Liver (tissue), 3 donors: ENCODE data around the gene MT1A.
A peak's percentile ranks its signal among the peaks of the same experiment; 100 is the strongest.

Source experiments
- CTCF ChIP-seq: fragments of 150-350 bp; IDR thresholded peaks from 2 replicates; pipeline ENCODE4 v1.5.1; 2017; ENCODE audit warnings: improper control_type of control experiment, low read depth, low read length; ENCODE audit not compliant: missing input control
- GABPA ChIP-seq, 2 donors: IDR thresholded peaks in 1 of 2; conservative IDR thresholded peaks in 1 of 2; 2 replicates each; pipeline ENCODE4 v1.6.1; 2016; ENCODE audit warnings: antibody characterized with exemption in 2 of 2, mild to moderate bottlenecking in 1 of 2, moderate library complexity in 1 of 2
- JUND ChIP-seq, 2 donors: IDR thresholded peaks; 2 replicates each; pipeline ENCODE4 v1.6.1; 2016; ENCODE audit warnings: antibody characterized with exemption in 2 of 2
- RAD21 ChIP-seq, 2 donors: IDR thresholded peaks; 2 replicates each; pipeline ENCODE4 v1.6.1; 2016; ENCODE audit warnings: antibody characterized with exemption in 2 of 2, mild to moderate bottlenecking in 2 of 2
- REST ChIP-seq: IDR thresholded peaks from 2 replicates; pipeline ENCODE4 v1.6.1; 2016; ENCODE audit warnings: antibody characterized with exemption, mild to moderate bottlenecking
- YY1 ChIP-seq: IDR thresholded peaks from 2 replicates; pipeline ENCODE4 v1.6.1; 2016; ENCODE audit warnings: antibody characterized with exemption, mild to moderate bottlenecking
- donor health status: healthy.
- donor health status: healthy.

DNA sequence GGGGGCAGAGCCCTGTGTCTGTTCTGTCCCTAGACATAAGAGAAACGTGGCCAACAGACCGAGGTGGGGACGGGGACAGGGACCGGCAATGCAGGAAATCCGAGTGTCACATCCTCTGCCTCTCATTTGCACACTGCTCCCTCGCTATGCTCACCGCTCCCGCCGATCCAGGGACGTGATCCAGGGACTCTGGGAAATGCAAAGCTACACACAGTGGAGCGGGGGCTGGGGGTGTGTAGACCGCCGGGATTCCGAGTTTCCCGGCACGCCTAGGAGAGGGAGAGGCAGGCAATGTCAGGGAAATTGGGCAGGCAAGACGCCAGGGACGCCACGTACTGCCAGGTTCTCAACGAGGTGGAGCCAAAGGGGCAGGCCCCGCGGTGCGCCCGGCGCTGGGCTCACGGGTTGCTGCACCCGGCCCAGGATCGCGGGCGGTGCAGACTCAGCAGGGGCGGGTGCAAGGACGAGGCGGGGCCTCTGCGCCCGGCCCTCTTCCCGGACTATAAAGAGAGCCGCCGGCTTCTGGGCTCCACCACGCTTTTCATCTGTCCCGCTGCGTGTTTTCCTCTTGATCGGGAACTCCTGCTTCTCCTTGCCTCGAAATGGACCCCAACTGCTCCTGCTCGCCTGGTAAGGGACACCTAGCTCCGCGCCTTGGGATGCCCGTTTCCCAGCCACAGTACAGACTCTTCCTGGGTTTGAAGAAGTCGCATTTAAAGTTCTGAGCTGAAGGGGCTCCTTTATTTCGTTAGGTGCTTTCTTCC is 43.7 kb downstream of the MT1A start, which contains the start of gene MT1X:
- TF ChIP-seq CTCF (no peak), YY1 (peak; percentile 58), REST (peak; percentile 91), JUND (IDR thresholded peaks at IDR 0.05) (no peak), RAD21 (IDR thresholded peaks at IDR 0.05) (peak in 1 of 2 donors; percentile 50), GABPA (IDR thresholded peaks at IDR 0.05 in 1 of 2, conservative IDR thresholded peaks at IDR 0.05 in 1 of 2) (peak in 1 of 2 donors; percentile 61)
